ENCODE data around the gene TUBGCP3.

- TF ChIP-seq CTCF (conservative IDR thresholded peaks at IDR 0.05; ENCODE audit: low read depth in 2 of 2) (no peak), POLR2AphosphoS5 (IDR thresholded peaks at IDR 0.05; ENCODE audit: low read depth) (no peak), EZH2phosphoT487 (IDR thresholded peaks at IDR 0.05; ENCODE audit: unreplicated experiment) (no peak), JUNB (IDR thresholded peaks at IDR 0.05; ENCODE audit: unreplicated experiment) (no peak), REST (IDR thresholded peaks at IDR 0.05; ENCODE audit: unreplicated experiment) (no peak), EZH2 (IDR thresholded peaks at IDR 0.05; ENCODE audit: low read depth, unreplicated experiment) (no peak), NANOG (IDR thresholded peaks at IDR 0.05; ENCODE audit: borderline replicate concordance) (no peak), CREB1 (CRISPR knock-in tag; IDR thresholded peaks at IDR 0.05; ENCODE audit: low read depth) (no peak), ZNF331 (CRISPR knock-in tag; IDR thresholded peaks at IDR 0.05; ENCODE audit: low read depth) (no peak), ETS1 (IDR thresholded peaks at IDR 0.05) (no peak)
Measured at GRCh38 chr13:112561478-112561877, 26.5 kb downstream of the TUBGCP3 start.
